ENCODE results near the gene KDM5D.

KDM5D gene

GRCh38 chrY:19744381-19745378, at the start of gene KDM5D:
TSS of gene KDM5D (minus strand) at chrY:19744726. CDS start at chrY:19744534, 192 bp downstream.
- no peak for DNase-seq

- no peak for DNase-seq
Measured at GRCh38 chrY:19768375-19768774, 23.8 kb upstream of the KDM5D start.

- no peak for DNase-seq
Measured at GRCh38 chrY:19743331-19743730, 1.2 kb downstream of the KDM5D start.

GRCh38 chrY:19742153-19742552, 2.4 kb downstream of the KDM5D start:
- no peak for DNase-seq

- no peak for DNase-seq
Measured at GRCh38 chrY:19734425-19734824, 10.1 kb downstream of the KDM5D start.

GRCh38 chrY:19717950-19718349, 26.6 kb downstream of the KDM5D start:
- DNase-seq = no peak

- DNase-seq = no peak
Measured at GRCh38 chrY:19717146-19717545, 27.4 kb downstream of the KDM5D start.

GRCh38 chrY:19715226-19715625, 29.3 kb downstream of the KDM5D start:
- DNase-seq = no peak

GRCh38 chrY:19713430-19713829, 31.1 kb downstream of the KDM5D start:
- no peak for DNase-seq

- no peak for DNase-seq
Measured at GRCh38 chrY:19706273-19706672, 38.3 kb downstream of the KDM5D start.

GRCh38 chrY:19698495-19698894, 46.0 kb downstream of the KDM5D start:
- DNase-seq = no peak

GRCh38 chrY:19680821-19681220, 63.7 kb downstream of the KDM5D start:
- DNase-seq = no peak
